T-helper 2 cell treated with Interferon-gamma antibody and Interleukin-4, amounts not matched to agents 5 μg/mL and 100 μg/mL, for 36 hours (primary cell): ENCODE measurements around the gene GPR156.
"Not testable (repeated sequence)": the region's sequence is repeated elsewhere in the genome, so short reads cannot be mapped to it uniquely, and the experiment has no call there.

Source experiments
- DNase-seq: peaks from one replicate; pipeline ENCODE4 v3.0.0; 2021; ENCODE audit warnings: low spot score
- H3K27ac Mint-ChIP-seq: one replicate; pipeline ENCODE4 v1.8.0; 2021; ENCODE audit warnings: mild to moderate bottlenecking, mixed read lengths
- H3K27me3 Mint-ChIP-seq: one replicate; pipeline ENCODE4 v1.8.0; 2021; ENCODE audit warnings: low read depth, mixed read lengths
- H3K36me3 Mint-ChIP-seq: one replicate; pipeline ENCODE4 v1.8.0; 2021; ENCODE audit warnings: low read depth, mixed read lengths
- H3K4me1 Mint-ChIP-seq: one replicate; pipeline ENCODE4 v1.8.0; 2021; ENCODE audit warnings: low read depth, mixed read lengths
- H3K4me3 Mint-ChIP-seq: one replicate; pipeline ENCODE4 v1.8.0; 2022; ENCODE audit warnings: mild to moderate bottlenecking, moderate library complexity, mixed read lengths
- H3K9me3 Mint-ChIP-seq: one replicate; pipeline ENCODE4 v1.8.0; 2021; ENCODE audit warnings: mixed read lengths

The GPR156 gene

GRCh38 chr3:120245386-120245785 is 39.6 kb downstream of the GPR156 start:
- Mint-ChIP-seq H3K4me3 (no peak overlapping the region), H3K9me3 (no peaks in the 10 kb centered on the region), H3K27me3 (peaks cover 12% of the 10 kb centered on the region), H3K4me1 (peaks cover 2% of the 10 kb centered on the region), H3K36me3 (no peaks in the 10 kb centered on the region), H3K27ac (no peak overlapping the region)
- DNase-seq = no peak

GRCh38 chr3:120244834-120245225 is 40.2 kb downstream of the GPR156 start:
- Mint-ChIP-seq H3K4me3 (no peak overlapping the region), H3K27me3 (peaks cover 16% of the 10 kb centered on the region), H3K4me1 (peaks cover 2% of the 10 kb centered on the region), H3K27ac (no peak overlapping the region), H3K9me3 (no peaks in the 10 kb centered on the region), H3K36me3 (no peaks in the 10 kb centered on the region)
- DNase-seq = no peak

- no peak for DNase-seq
- no peak overlapping the region for H3K4me3 Mint-ChIP-seq
- no peaks in the 10 kb centered on the region for H3K9me3 Mint-ChIP-seq
- H3K27me3 Mint-ChIP-seq = peaks cover 27% of the 10 kb centered on the region
- H3K27ac Mint-ChIP-seq = no peak overlapping the region
- H3K36me3 Mint-ChIP-seq = no peaks in the 10 kb centered on the region
- peaks cover 2% of the 10 kb centered on the region for H3K4me1 Mint-ChIP-seq
Measured at GRCh38 chr3:120239644-120240043, 45.4 kb downstream of the GPR156 start.

GRCh38 chr3:120227710-120228347 is 57.2 kb downstream of the GPR156 start:
- no peak overlapping the region for H3K4me3 Mint-ChIP-seq
- no peaks in the 10 kb centered on the region for H3K27me3 Mint-ChIP-seq
- no peak for DNase-seq
- no peaks in the 10 kb centered on the region for H3K9me3 Mint-ChIP-seq
- no peaks in the 10 kb centered on the region for H3K4me1 Mint-ChIP-seq
- H3K36me3 Mint-ChIP-seq = no peaks in the 10 kb centered on the region
- no peak overlapping the region for H3K27ac Mint-ChIP-seq

- Mint-ChIP-seq H3K27me3 (no peaks in the 10 kb centered on the region), H3K9me3 (no peaks in the 10 kb centered on the region), H3K4me3 (no peak overlapping the region), H3K4me1 (no peaks in the 10 kb centered on the region), H3K27ac (no peak overlapping the region), H3K36me3 (no peaks in the 10 kb centered on the region)
- no peak for DNase-seq
Measured at GRCh38 chr3:120224237-120224636, 60.8 kb downstream of the GPR156 start.

- no peak for DNase-seq
- Mint-ChIP-seq H3K36me3 (no peaks in the 10 kb centered on the region), H3K27ac (no peak overlapping the region), H3K27me3 (no peaks in the 10 kb centered on the region), H3K4me1 (no peaks in the 10 kb centered on the region), H3K9me3 (no peaks in the 10 kb centered on the region), H3K4me3 (no peak overlapping the region)
Measured at GRCh38 chr3:120218981-120219380, 66.0 kb downstream of the GPR156 start.

GRCh38 chr3:120216633-120217032 is 68.4 kb downstream of the GPR156 start:
- DNase-seq, H3K4me1 Mint-ChIP-seq: not testable (repeated sequence)

GRCh38 chr3:120214176-120214575 is 70.8 kb downstream of the GPR156 start:
- H3K4me1 Mint-ChIP-seq = no peaks in the 10 kb centered on the region
- no peaks in the 10 kb centered on the region for H3K9me3 Mint-ChIP-seq
- no peak overlapping the region for H3K27ac Mint-ChIP-seq
- DNase-seq = no peak
- H3K36me3 Mint-ChIP-seq = no peaks in the 10 kb centered on the region
- H3K4me3 Mint-ChIP-seq = no peak overlapping the region
- H3K27me3 Mint-ChIP-seq = peaks cover 12% of the 10 kb centered on the region

More at GRCh38 chr3:120216633-120217032, 68.4 kb downstream of the GPR156 start:
- not testable (repeated sequence) for H3K36me3 Mint-ChIP-seq, H3K27me3 Mint-ChIP-seq, H3K4me3 Mint-ChIP-seq, H3K9me3 Mint-ChIP-seq, H3K27ac Mint-ChIP-seq

GRCh38 chr3:120212505-120212904 is 72.5 kb downstream of the GPR156 start:
- Mint-ChIP-seq H3K4me1 (no peaks in the 10 kb centered on the region), H3K27me3 (peaks cover 14% of the 10 kb centered on the region), H3K27ac (no peak overlapping the region), H3K9me3 (no peaks in the 10 kb centered on the region), H3K36me3 (no peaks in the 10 kb centered on the region), H3K4me3 (no peak overlapping the region)
- DNase-seq = no peak

- H3K4me3 Mint-ChIP-seq = no peak overlapping the region
- H3K9me3 Mint-ChIP-seq = no peaks in the 10 kb centered on the region
- H3K36me3 Mint-ChIP-seq = no peaks in the 10 kb centered on the region
- no peak for DNase-seq
- peaks cover 14% of the 10 kb centered on the region for H3K27me3 Mint-ChIP-seq
- no peak overlapping the region for H3K27ac Mint-ChIP-seq
- no peaks in the 10 kb centered on the region for H3K4me1 Mint-ChIP-seq
Measured at GRCh38 chr3:120209425-120209824, 75.6 kb downstream of the GPR156 start.

- DNase-seq = no peak
- H3K4me3 Mint-ChIP-seq = no peak overlapping the region
Measured at GRCh38 chr3:120204338-120204737, 80.7 kb downstream of the GPR156 start.

GRCh38 chr3:120203621-120204020 is 81.4 kb downstream of the GPR156 start:
- Mint-ChIP-seq H3K27ac (no peak overlapping the region), H3K4me1 (no peaks in the 10 kb centered on the region), H3K36me3 (no peaks in the 10 kb centered on the region), H3K9me3 (no peaks in the 10 kb centered on the region), H3K27me3 (peaks cover 2% of the 10 kb centered on the region), H3K4me3 (no peak overlapping the region)
- DNase-seq = no peak

More at GRCh38 chr3:120204338-120204737, 80.7 kb downstream of the GPR156 start:
- Mint-ChIP-seq H3K27ac (no peak overlapping the region), H3K9me3 (no peaks in the 10 kb centered on the region), H3K36me3 (no peaks in the 10 kb centered on the region), H3K4me1 (no peaks in the 10 kb centered on the region), H3K27me3 (peaks cover 2% of the 10 kb centered on the region)

GRCh38 chr3:120203016-120203415 is 82.0 kb downstream of the GPR156 start:
- no peak for DNase-seq
- Mint-ChIP-seq H3K27ac (no peak overlapping the region), H3K9me3 (no peaks in the 10 kb centered on the region), H3K4me1 (no peaks in the 10 kb centered on the region), H3K27me3 (peaks cover 1% of the 10 kb centered on the region), H3K4me3 (no peak overlapping the region), H3K36me3 (no peaks in the 10 kb centered on the region)

GRCh38 chr3:120202363-120202762 is 82.7 kb downstream of the GPR156 start:
- no peaks in the 10 kb centered on the region for H3K9me3 Mint-ChIP-seq
- no peaks in the 10 kb centered on the region for H3K27me3 Mint-ChIP-seq
- H3K4me1 Mint-ChIP-seq = no peaks in the 10 kb centered on the region
- H3K36me3 Mint-ChIP-seq = no peaks in the 10 kb centered on the region
- no peak overlapping the region for H3K27ac Mint-ChIP-seq
- no peak for DNase-seq
- H3K4me3 Mint-ChIP-seq = no peak overlapping the region
